Type B pancreatic cell (in vitro differentiated cells): ENCODE data around the gene MRGPRE. TPM values are rescaled to one million over a fixed set of nuclear protein-coding genes. Genes with fewer than 3 reads are reported as not detected.

Experiments used
- DNase-seq: peaks from one replicate; pipeline ENCODE4 v3.0.0; 2021; ENCODE audit warnings: mixed read lengths; ENCODE audit not compliant: unreplicated experiment; ENCODE audit errors: extremely low spot score
- H3K27ac Mint-ChIP-seq: 2 replicates; pipeline ENCODE4 v1.8.0; 2021; ENCODE audit warnings: mild to moderate bottlenecking, mixed read lengths
- H3K27me3 Mint-ChIP-seq: 2 replicates; pipeline ENCODE4 v1.8.0; 2021; ENCODE audit warnings: mixed read lengths
- H3K36me3 Mint-ChIP-seq: 2 replicates; pipeline ENCODE4 v1.8.0; 2021; ENCODE audit warnings: mixed read lengths
- H3K4me1 Mint-ChIP-seq: one replicate; pipeline ENCODE4 v1.8.0; 2021; ENCODE audit warnings: mixed read lengths; ENCODE audit not compliant: unreplicated experiment
- H3K4me3 Mint-ChIP-seq: 2 replicates; pipeline ENCODE4 v1.8.0; 2021; ENCODE audit warnings: mild to moderate bottlenecking, mixed read lengths
- H3K9me3 Mint-ChIP-seq: 2 replicates; pipeline ENCODE4 v1.8.0; 2021; ENCODE audit warnings: mixed read lengths
- total RNA-seq: library from RNA; stranded (reverse); gene quantifications from 2 replicates; pipeline ENCODE4 v1.2.1, GENCODE V29; 2021; ENCODE audit warnings: low replicate concordance
- TF ChIP-seq, protein P1 (sequence below): fragments of 200-600 bp; sonication (generic); conservative IDR thresholded peaks from 2 replicates; pipeline ENCODE4 v1.5.0; 2021; ENCODE audit warnings: antibody characterized with exemption, mild to moderate bottlenecking

MRGPRE gene
- total RNA-seq, 1 donor from 2014 or later: not detected

DNA sequence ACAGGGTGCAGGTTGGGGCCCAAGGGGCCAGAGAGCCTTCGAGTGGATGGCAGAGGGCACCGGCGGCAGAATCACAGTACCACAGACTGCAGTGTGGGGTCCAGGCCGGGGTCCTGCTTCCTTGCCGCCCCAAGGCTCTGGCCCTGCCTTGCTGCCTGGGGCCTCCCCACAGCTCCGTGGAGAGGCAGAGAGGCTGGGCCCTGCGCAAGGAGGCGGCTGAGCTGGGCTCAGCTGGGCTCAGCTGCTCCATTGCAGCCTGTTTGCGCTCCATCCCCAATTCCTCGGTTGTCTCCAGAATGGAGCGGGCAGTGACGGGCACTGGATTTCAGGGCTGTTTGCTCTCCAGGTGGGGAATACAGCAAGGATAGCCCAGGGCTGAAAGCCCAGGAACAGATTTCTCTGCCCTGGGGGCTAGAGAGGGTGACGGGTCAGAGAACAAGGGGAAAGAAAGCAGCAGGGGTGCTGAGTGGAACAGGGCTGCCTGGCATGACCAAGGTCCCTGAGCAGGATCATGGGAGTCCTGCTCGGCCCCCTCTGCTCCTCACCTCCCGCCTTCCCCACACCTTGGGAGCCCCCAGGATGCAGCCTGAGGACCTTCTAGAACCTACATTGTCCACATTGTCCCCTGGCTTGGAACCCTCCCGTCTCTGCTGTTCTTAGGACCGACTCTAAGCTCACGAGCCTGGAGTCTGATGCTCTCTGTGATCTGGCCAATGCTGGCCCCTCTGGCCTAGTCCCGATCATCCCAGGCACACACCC is 32.5 kb downstream of the MRGPRE start:
- H3K9me3 Mint-ChIP-seq: no peaks in the 10 kb centered on the region
- H3K27ac Mint-ChIP-seq: no peak overlapping the region
- peak; percentile 59 for DNase-seq
- peaks cover 8% of the 10 kb centered on the region for H3K4me1 Mint-ChIP-seq
- H3K36me3 Mint-ChIP-seq: no peaks in the 10 kb centered on the region
- TF ChIP-seq, protein P1, sequence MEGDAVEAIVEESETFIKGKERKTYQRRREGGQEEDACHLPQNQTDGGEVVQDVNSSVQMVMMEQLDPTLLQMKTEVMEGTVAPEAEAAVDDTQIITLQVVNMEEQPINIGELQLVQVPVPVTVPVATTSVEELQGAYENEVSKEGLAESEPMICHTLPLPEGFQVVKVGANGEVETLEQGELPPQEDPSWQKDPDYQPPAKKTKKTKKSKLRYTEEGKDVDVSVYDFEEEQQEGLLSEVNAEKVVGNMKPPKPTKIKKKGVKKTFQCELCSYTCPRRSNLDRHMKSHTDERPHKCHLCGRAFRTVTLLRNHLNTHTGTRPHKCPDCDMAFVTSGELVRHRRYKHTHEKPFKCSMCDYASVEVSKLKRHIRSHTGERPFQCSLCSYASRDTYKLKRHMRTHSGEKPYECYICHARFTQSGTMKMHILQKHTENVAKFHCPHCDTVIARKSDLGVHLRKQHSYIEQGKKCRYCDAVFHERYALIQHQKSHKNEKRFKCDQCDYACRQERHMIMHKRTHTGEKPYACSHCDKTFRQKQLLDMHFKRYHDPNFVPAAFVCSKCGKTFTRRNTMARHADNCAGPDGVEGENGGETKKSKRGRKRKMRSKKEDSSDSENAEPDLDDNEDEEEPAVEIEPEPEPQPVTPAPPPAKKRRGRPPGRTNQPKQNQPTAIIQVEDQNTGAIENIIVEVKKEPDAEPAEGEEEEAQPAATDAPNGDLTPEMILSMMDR: no peak
- H3K27me3 Mint-ChIP-seq: peaks cover 34% of the 10 kb centered on the region
- no peak overlapping the region for H3K4me3 Mint-ChIP-seq

DNA sequence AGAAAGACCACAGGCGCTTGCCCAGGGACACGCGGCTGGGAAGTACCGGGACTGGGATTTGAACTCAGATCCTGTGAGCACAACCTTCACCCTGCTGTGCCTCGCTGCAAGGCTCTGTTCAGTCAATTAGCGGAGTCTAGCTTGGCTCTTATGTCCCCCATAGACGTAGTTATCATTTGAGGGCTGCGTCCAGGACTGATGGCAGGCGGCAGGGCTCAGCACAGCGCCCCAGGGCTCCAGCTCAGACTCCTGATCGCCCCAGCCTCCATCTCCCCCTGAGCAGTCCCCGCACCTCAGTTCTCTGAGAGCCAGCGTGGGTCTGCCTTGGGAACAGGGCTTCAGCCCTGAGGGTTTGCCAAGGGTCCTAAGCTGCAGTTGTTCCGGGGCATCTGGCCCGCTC is 33.4 kb downstream of the MRGPRE start:
- DNase-seq: no peak
- Mint-ChIP-seq H3K9me3 (no peaks in the 10 kb centered on the region), H3K27ac (no peak overlapping the region), H3K27me3 (peaks cover 33% of the 10 kb centered on the region), H3K4me1 (peaks cover 8% of the 10 kb centered on the region), H3K4me3 (no peak overlapping the region), H3K36me3 (no peaks in the 10 kb centered on the region)
- TF ChIP-seq, protein P1: no peak

DNA sequence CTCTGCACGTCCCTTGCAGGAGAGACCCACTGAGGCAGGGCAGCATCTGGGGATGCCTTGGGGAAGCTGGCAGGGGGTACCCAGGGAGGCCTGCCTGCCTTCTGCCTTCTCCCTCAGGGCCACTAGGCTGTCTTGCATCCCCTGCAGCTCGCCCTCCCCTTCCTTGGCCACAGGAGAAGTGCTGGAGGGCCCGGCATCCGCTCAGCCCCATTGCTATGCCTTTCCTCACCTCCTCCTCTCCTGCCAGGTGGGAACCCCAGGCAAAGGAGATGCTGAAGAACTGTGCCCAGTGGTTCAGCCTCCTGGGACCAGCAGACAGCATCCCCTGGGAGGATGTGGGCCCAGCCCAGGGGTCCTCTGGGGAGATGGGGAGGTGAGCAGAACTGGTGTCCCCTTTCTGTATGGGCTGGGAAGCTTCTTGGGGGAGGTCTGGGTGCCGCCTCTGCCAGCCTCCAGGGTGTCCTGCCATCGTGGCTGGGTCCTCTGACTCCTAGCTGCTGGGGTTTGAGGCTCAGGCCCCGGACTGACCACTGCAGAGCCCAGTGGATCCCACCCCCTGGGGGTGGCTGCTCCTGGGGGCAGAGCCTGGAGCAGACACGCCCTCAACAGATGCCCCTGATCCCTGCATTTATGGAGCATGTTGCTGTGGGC is 34.2 kb downstream of the MRGPRE start:
- H3K36me3 Mint-ChIP-seq: no peaks in the 10 kb centered on the region
- no peaks in the 10 kb centered on the region for H3K9me3 Mint-ChIP-seq
- no peak overlapping the region for H3K27ac Mint-ChIP-seq
- H3K4me1 Mint-ChIP-seq: peaks cover 8% of the 10 kb centered on the region
- peaks cover 29% of the 10 kb centered on the region for H3K27me3 Mint-ChIP-seq
- H3K4me3 Mint-ChIP-seq: no peak overlapping the region
- TF ChIP-seq, protein P1: no peak
- DNase-seq: no peak

DNA sequence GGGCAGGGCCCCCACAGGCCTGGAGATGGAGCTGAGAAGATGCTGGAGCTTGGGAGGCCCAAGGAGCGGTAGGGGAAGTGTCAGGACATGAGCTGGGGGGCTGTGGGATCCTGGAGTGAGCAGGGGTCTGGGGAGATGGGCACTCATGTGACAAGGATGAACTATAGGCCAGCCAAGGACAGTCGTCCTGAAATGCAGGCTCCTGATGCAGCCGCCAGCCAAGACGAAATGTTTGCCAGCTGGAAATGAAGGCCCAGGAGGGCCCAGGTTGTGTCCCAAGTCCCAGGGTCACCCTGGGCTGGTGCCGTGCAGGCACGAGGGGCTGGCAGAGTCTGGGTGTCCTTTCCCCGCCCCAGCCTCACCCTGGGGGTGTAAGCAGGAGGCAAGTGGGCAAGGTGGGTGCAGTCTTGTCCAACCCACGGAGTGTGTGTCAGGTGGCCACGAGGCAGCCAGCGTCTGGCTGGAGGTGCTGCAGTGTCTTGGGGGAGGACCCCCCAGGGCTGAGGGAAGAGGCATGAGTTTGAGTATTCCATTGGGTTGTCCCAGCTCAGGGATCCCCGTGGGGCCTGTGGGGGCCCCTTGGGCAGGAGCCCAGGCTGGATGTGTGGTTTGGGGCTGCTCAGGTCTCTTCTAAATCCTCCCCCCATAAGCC is 35.0 kb downstream of the MRGPRE start:
- no peaks in the 10 kb centered on the region for H3K36me3 Mint-ChIP-seq
- no peak overlapping the region for H3K27ac Mint-ChIP-seq
- TF ChIP-seq, protein P1: no peak
- H3K9me3 Mint-ChIP-seq: no peaks in the 10 kb centered on the region
- DNase-seq: no peak
- no peak overlapping the region for H3K4me3 Mint-ChIP-seq
- H3K4me1 Mint-ChIP-seq: peaks cover 4% of the 10 kb centered on the region
- H3K27me3 Mint-ChIP-seq: peaks cover 24% of the 10 kb centered on the region

DNA sequence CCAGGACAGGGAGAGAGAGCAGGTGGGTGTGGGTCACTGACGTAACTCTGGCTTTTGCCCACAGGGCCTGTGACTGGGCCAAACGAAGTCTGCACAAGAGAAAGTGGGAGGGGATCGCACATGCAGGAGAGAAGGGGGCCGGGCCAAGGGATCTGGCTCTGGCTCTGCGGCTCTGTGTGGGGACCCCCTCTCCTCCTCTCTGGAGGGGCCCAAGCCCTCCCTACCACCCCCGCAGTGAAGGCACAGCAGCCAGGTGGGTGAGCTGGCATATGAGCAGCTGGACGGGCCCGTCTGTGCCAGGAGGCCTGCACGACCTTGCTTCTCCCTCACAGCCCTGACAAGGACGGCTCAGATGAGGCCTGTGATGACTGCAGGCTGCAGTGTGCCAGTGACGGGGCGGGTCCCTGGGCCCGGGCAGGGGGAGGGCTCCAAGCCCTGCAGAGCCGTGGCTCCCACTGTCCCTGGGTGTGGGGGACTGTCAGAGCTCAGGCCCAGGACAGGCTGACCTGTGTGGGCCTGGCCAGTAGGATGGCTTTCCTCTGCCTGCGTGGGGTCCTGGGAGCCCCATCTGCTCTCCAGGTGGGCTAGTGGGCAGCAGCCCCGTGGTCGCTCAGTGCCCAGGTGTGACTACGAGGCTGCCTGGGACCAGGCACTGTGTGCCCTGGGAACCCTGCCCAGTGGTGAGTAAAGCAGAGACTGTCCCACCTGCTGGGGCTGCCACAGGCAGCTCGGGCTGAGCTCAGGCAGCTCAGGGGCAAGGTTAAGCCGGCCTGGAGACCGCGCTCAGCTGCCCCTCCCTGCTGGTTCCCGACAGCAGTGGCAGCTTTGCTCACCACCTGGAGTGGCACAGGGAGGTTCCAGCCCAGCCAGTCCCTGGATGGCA is 35.8 kb downstream of the MRGPRE start:
- Mint-ChIP-seq H3K9me3 (no peaks in the 10 kb centered on the region), H3K4me1 (peaks cover 4% of the 10 kb centered on the region), H3K36me3 (no peaks in the 10 kb centered on the region), H3K27ac (no peak overlapping the region), H3K4me3 (no peak overlapping the region), H3K27me3 (peaks cover 20% of the 10 kb centered on the region)
- TF ChIP-seq, protein P1: no peak
- peak; percentile 70 for DNase-seq
